ENCODE results near the gene CCNF. TPM values are rescaled to one million over a fixed set of nuclear protein-coding genes. Genes with fewer than 3 reads are reported as not detected.

CCNF gene
- total RNA-seq, 1 donor: 26.8 TPM

DNA sequence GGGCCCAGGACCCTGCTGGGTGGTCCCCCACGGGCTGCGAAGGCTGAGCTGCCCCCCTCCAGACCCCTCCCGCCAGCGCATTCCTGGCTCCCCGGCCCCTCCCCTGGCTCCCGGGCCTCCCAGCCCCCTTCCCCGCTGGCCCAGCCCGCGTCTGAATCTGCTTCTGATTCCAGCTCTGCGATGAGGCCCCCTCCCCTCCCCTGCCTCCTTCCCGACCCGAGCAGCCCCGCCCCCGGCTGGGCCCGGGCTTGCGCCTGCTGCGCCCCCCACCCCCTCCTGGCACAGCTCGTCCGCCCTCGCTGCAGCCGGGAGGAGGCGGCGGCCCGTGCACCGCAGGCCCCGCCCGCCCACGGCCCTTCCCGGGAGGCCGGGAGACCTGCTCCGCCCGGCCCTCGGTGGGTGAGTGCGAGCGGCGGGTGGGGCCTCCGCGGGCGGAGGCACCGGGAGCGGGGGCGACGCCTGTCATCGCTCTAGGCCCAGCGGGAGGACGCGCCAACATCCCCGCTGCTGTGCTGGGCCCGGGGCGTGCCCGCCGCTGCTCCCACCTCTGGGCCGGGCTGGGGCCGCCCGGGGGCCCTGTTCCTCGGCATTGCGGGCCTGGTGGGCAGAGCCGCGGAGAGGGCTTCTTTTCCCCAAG lies 41.9 kb downstream of the CCNF start, which contains the start of gene NTN3:
Gene NTN3 (plus strand): TSS at position 282 of the 637 bp plus-strand sequence. CDS start 405 bp downstream, outside the sequence.
- H3K4me3 ChIP-seq (ENCODE audit: low read depth, low read length): peak within 1 kb of the TSS; percentile 35
- TF ChIP-seq, protein P1, sequence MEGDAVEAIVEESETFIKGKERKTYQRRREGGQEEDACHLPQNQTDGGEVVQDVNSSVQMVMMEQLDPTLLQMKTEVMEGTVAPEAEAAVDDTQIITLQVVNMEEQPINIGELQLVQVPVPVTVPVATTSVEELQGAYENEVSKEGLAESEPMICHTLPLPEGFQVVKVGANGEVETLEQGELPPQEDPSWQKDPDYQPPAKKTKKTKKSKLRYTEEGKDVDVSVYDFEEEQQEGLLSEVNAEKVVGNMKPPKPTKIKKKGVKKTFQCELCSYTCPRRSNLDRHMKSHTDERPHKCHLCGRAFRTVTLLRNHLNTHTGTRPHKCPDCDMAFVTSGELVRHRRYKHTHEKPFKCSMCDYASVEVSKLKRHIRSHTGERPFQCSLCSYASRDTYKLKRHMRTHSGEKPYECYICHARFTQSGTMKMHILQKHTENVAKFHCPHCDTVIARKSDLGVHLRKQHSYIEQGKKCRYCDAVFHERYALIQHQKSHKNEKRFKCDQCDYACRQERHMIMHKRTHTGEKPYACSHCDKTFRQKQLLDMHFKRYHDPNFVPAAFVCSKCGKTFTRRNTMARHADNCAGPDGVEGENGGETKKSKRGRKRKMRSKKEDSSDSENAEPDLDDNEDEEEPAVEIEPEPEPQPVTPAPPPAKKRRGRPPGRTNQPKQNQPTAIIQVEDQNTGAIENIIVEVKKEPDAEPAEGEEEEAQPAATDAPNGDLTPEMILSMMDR (IDR thresholded peaks at IDR 0.05; ENCODE audit: insufficient read depth, low read depth, low read length): no peak
- no peak for DNase-seq (ENCODE audit: low read depth)

GRCh38 chr16:2471653-2472487 lies 42.6 kb downstream of the CCNF start:
- TF ChIP-seq, protein P1 (IDR thresholded peaks at IDR 0.05; ENCODE audit: insufficient read depth, low read depth, low read length): no peak
- H3K4me3 ChIP-seq (ENCODE audit: low read depth, low read length): peak overlapping the region; percentile 35
- DNase-seq (ENCODE audit: low read depth): no peak

DNA sequence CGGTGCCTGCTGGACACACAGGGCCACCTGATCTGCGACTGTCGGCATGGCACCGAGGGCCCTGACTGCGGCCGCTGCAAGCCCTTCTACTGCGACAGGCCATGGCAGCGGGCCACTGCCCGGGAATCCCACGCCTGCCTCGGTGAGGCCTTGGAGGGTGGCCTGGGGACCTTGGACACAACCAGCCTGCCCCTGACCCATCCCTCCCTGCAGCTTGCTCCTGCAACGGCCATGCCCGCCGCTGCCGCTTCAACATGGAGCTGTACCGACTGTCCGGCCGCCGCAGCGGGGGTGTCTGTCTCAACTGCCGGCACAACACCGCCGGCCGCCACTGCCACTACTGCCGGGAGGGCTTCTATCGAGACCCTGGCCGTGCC lies 43.2 kb downstream of the CCNF start:
- DNase-seq (ENCODE audit: low read depth): no peak
- TF ChIP-seq, protein P1 (IDR thresholded peaks at IDR 0.05; ENCODE audit: insufficient read depth, low read depth, low read length): no peak
- H3K4me3 ChIP-seq (ENCODE audit: low read depth, low read length): no peak overlapping the region

- TF ChIP-seq, protein P1 (IDR thresholded peaks at IDR 0.05; ENCODE audit: insufficient read depth, low read depth, low read length): no peak
- no peak overlapping the region for H3K4me3 ChIP-seq (ENCODE audit: low read depth, low read length)
These were observed 43.7 kb downstream of the CCNF start for GRCh38 chr16:2472885-2473445.

GRCh38 chr16:2473446-2473926 lies 44.2 kb downstream of the CCNF start:
- peak overlapping the region; percentile 35 for H3K4me3 ChIP-seq (ENCODE audit: low read depth, low read length)
- TF ChIP-seq, protein P1 (IDR thresholded peaks at IDR 0.05; ENCODE audit: insufficient read depth, low read depth, low read length): no peak
- no peak for DNase-seq (ENCODE audit: low read depth)

More at GRCh38 chr16:2472885-2473445, 43.7 kb downstream of the CCNF start:
- no peak for DNase-seq (ENCODE audit: low read depth)

- H3K4me3 ChIP-seq (ENCODE audit: low read depth, low read length): peak overlapping the region; percentile 71
- peak; percentile 44 for DNase-seq (ENCODE audit: low read depth)
- TF ChIP-seq, protein P1 (IDR thresholded peaks at IDR 0.05; ENCODE audit: insufficient read depth, low read depth, low read length): peak; percentile 16
These were observed 45.0 kb downstream of the CCNF start for GRCh38 chr16:2473999-2474876.
